Erythroblast (primary cell): ENCODE results near the gene ZNF614.
"Not testable (repeated sequence)": the region's sequence is repeated elsewhere in the genome, so short reads cannot be mapped to it uniquely, and the experiment has no call there.

Source experiments
- GATA1 ChIP-seq: IDR thresholded peaks from 2 replicates; pipeline ENCODE4 v1.6.1; 2011; ENCODE audit warnings: low read depth, mild to moderate bottlenecking, control low read depth, low read length, moderate library complexity
- POLR2A ChIP-seq: IDR thresholded peaks from 2 replicates; pipeline ENCODE4 v1.6.1; 2011; ENCODE audit warnings: mild to moderate bottlenecking, low read length

GRCh38 chr19:52024478-52024877 lies 3.7 kb downstream of the ZNF614 start:
- TF ChIP-seq POLR2A, GATA1: not testable (repeated sequence)
